K562 (cell line): ENCODE results near the gene CNBD2. TPM values are rescaled to one million over a fixed set of nuclear protein-coding genes. Genes with fewer than 3 reads are reported as not detected.

Experiments
- ATAC-seq: fragments of 200-7000 bp; cut with Tn5 transposase; 3 replicates; pipeline ENCODE4 v1.9.1; 2020; ENCODE audit warnings: moderate library complexity
- BruUV-seq: library from RNA; stranded (reverse); fragments of 400-500 nt; replicated peaks from 2 replicates; lab custom pipeline; 2021; lab: Mats Ljungman, UMichigan
- CTCF ChIA-PET: fragments of 300-600 bp; formaldehyde crosslinking; extraction: SDS; loops from one replicate; lab custom pipeline; 2021; ENCODE audit warnings: low intra/inter-chr PET ratio; lab: Yijun Ruan, JAX
- POLR2A ChIA-PET: fragments of 300-600, 350-650 bp; sonication (Branson Sonifier 250); formaldehyde crosslinking; extraction: SDS; loops from one replicate; lab custom pipeline; 2021; ENCODE audit warnings: antibody characterized with exemption, inconsistent platforms; lab: Yijun Ruan, JAX
- DNase-seq, 4 experiments: peaks; one replicate each; pipeline versions ENCODE4 v3.0.0 to v3.0.0-alpha.2; 2011 to 2018; ENCODE audit warnings: low spot score in 3 of 4, mixed read lengths in 3 of 4; ENCODE audit errors: extremely low read depth in 1 of 4
- FAIRE-seq: peaks from 2 replicates; lab custom pipeline; 2011; peaks lifted over from hg19 to GRCh38; lab: Jason Lieb, UNC
- H2AFZ ChIP-seq: 2 replicates; pipeline ENCODE4 v1.6.0; 2011; ENCODE audit warnings: low read depth, low read length, control low read depth, inconsistent platforms
- H3K27ac ChIP-seq: fragments of 200-600 bp; 3 replicates; pipeline ENCODE4 v1.8.0; 2011; ENCODE audit warnings: low read depth, mild to moderate bottlenecking, control low read depth, inconsistent platforms, low read length, moderate library complexity, mixed read lengths; ENCODE audit errors: extremely low read depth
- H3K27me3 ChIP-seq, 2 experiments: fragments of 300-600 bp in 1 of 2; 2 replicates in 1 of 2; 3 replicates in 1 of 2; pipeline versions ENCODE4 v1.6.0 to v1.8.0; 2011; ENCODE audit warnings: inconsistent platforms in 2 of 2, low read length in 2 of 2, mild to moderate bottlenecking in 1 of 2, mixed read lengths in 1 of 2, moderate library complexity in 1 of 2; ENCODE audit not compliant: control insufficient read depth in 2 of 2, insufficient read depth in 2 of 2
- H3K36me3 ChIP-seq: fragments of 300-600 bp; 3 replicates; pipeline ENCODE4 v1.8.0; 2011; ENCODE audit warnings: mild to moderate bottlenecking, low read length, inconsistent platforms; ENCODE audit not compliant: control insufficient read depth, insufficient read depth
- H3K4me1 ChIP-seq, 2 experiments: fragments of 200-600 bp in 1 of 2; replicated peaks in 1 of 2; 2 replicates in 1 of 2; 3 replicates in 1 of 2; pipeline versions ENCODE4 v1.5.1 to v1.8.0; 2011; ENCODE audit warnings: inconsistent platforms in 2 of 2, low read length in 2 of 2, mild to moderate bottlenecking in 1 of 2, mixed read lengths in 1 of 2, moderate library complexity in 1 of 2; ENCODE audit not compliant: control insufficient read depth in 2 of 2, insufficient read depth in 2 of 2
- H3K4me2 ChIP-seq: 2 replicates; pipeline ENCODE4 v1.6.1; 2011; ENCODE audit warnings: low read length, control low read depth, inconsistent platforms, mixed read lengths; ENCODE audit not compliant: insufficient read depth
- H3K4me3 ChIP-seq: fragments of 200-600 bp; sonication (generic), shearing (Covaris generic); 2 replicates; pipeline ENCODE4 v1.5.1; 2016; ENCODE audit warnings: control low read depth, inconsistent platforms
- H3K79me2 ChIP-seq: fragments of 200-600 bp; 3 replicates; pipeline ENCODE4 v1.8.0; 2011; ENCODE audit warnings: low read length, inconsistent platforms; ENCODE audit not compliant: control insufficient read depth, insufficient read depth
- H3K9ac ChIP-seq, 2 experiments: 2 replicates each; pipeline versions ENCODE4 v1.6.0 to v1.6.1; 2011; ENCODE audit warnings: low read depth in 2 of 2, low read length in 2 of 2, control low read depth in 1 of 2, inconsistent platforms in 1 of 2, mild to moderate bottlenecking in 1 of 2, mixed read lengths in 1 of 2; ENCODE audit not compliant: insufficient read depth in 1 of 2
- H3K9me1 ChIP-seq: one replicate; pipeline ENCODE4 v1.6.0; 2011; ENCODE audit warnings: inconsistent platforms, mild to moderate bottlenecking, low read length, moderate library complexity; ENCODE audit not compliant: control insufficient read depth, insufficient read depth
- H3K9me3 ChIP-seq: replicated peaks from 2 replicates; pipeline ENCODE4 v1.5.1; 2011; ENCODE audit warnings: low read depth, low read length, inconsistent platforms; ENCODE audit not compliant: control insufficient read depth, insufficient read depth
- H4K20me1 ChIP-seq: replicated peaks from 2 replicates; pipeline ENCODE4 v1.6.1; 2011; ENCODE audit warnings: low read length, inconsistent platforms, mixed read lengths; ENCODE audit not compliant: control insufficient read depth, insufficient read depth
- CHD2 ChIP-seq: IDR thresholded peaks from 2 replicates; pipeline ENCODE4 v1.6.1; 2011; ENCODE audit warnings: low read depth, low read length
- EP300 ChIP-seq: IDR thresholded peaks from 2 replicates; pipeline ENCODE4 v1.6.1; 2012; ENCODE audit warnings: low read length, improper control_type of control experiment
- IRF9 ChIP-seq: fragments of 450-650 bp; IDR thresholded peaks from 2 replicates; pipeline ENCODE4 v1.6.1; 2016; ENCODE audit warnings: missing biosample characterization, missing genetic modification characterization
- RBFOX2 ChIP-seq: fragments of 200-400 bp; formaldehyde crosslinking; IDR thresholded peaks from 2 replicates; pipeline ENCODE4 v1.6.1; 2017; ENCODE audit warnings: low read depth, mild to moderate bottlenecking, low read length, moderate library complexity
- TAF7 ChIP-seq: fragments of 450-650 bp; IDR thresholded peaks from 2 replicates; pipeline ENCODE4 v1.6.1; 2016; ENCODE audit warnings: missing genetic modification characterization, missing compliant biosample characterization
- YY1 ChIP-seq, 3 experiments: IDR thresholded peaks; 2 replicates each; pipeline ENCODE4 v1.6.1; 2011; ENCODE audit warnings: low read length in 2 of 3, mild to moderate bottlenecking in 2 of 3, moderate library complexity in 2 of 3, borderline replicate concordance in 1 of 3, control low read depth in 1 of 3, low read depth in 1 of 3; ENCODE audit not compliant: insufficient read depth in 3 of 3, insufficient replicate concordance in 2 of 3, control insufficient read depth in 1 of 3, insufficient read length in 1 of 3; ENCODE audit errors: extremely low read depth in 1 of 3
- ZBTB49 ChIP-seq: sonication (generic); formaldehyde crosslinking; IDR thresholded peaks from 2 replicates; pipeline ENCODE4 v1.8.0; 2022; ENCODE audit warnings: missing genetic modification reagents, mild to moderate bottlenecking, borderline replicate concordance
- ZFP91 ChIP-seq: sonication (generic); formaldehyde crosslinking; IDR thresholded peaks from 2 replicates; pipeline ENCODE4 v1.8.0; 2022; ENCODE audit warnings: mild to moderate bottlenecking, missing genetic modification reagents
- ZNF121 ChIP-seq: sonication (generic); formaldehyde crosslinking; conservative IDR thresholded peaks from 2 replicates; pipeline ENCODE4 v1.8.0; 2022; ENCODE audit warnings: missing genetic modification reagents
- WGBS: fragments of 100-300 bp; shearing (Covaris generic); methylation state at CpG from one replicate; pipeline ENCODE4 v1.1.6; 2016; ENCODE audit warnings: low coverage, mixed read lengths; ENCODE audit not compliant: insufficient coverage; ENCODE audit errors: missing lambda C conversion rate; 5-methylcytosine and 5-hydroxymethylcytosine counted together
- in situ Hi-C: fragments of 300-500 bp; cut with MboI; formaldehyde crosslinking; loops from 4 replicates; pipeline ENCODE4 v1.15.0; 2018; ENCODE audit warnings: inconsistent platforms, mixed read lengths
- intact Hi-C: fragments of 100-400 bp; cut with micrococcal nuclease; formaldehyde crosslinking; loops from 2 replicates; pipeline ENCODE4 v1.14.2; 2022
- polyA plus RNA-seq, 8 experiments: library from polyadenylated mRNA; depleted of rRNA in 4 of 8; stranded (reverse) in 5 of 8; unstranded in 3 of 8; fragments of >200 nt; fragmentation: Nextera tagmentation in 2 of 8; fragmentation: Illumina TruSeq in 1 of 8; extraction: Ambion mirVana in 2 of 8; extraction: Trizol in 1 of 8; gene quantifications; 2 replicates each; pipeline versions ENCODE4 v1.2.1 to v1.2.3, GENCODE V29; 2011 to 2014; ENCODE audit warnings: inconsistent platforms in 1 of 8, missing spikeins in 1 of 8
- total RNA-seq, 7 experiments: library from RNA; depleted of rRNA in 6 of 7; stranded (reverse); fragments of >200 nt in 6 of 7; fragmentation: Illumina TruSeq in 2 of 7; extraction: Trizol in 2 of 7; gene quantifications; 2 replicates each; pipeline versions ENCODE4 v1.2.1 to v1.2.3, GENCODE V29; 2011 to 2021; ENCODE audit warnings: low replicate concordance in 1 of 7
- TF ChIP-seq, protein P1 (sequence below): fragments of 150-350 bp; conservative IDR thresholded peaks from 2 replicates; pipeline ENCODE4 v1.6.1; 2014; ENCODE audit warnings: low read length

CNBD2 gene
- total and polyA plus RNA-seq, 9 of the 15 experiments (the other 6 are each of a cell fraction or from before 2014, with no cell fraction given), result 3.2 to 17.5 (median 5.3) TPM

DNA sequence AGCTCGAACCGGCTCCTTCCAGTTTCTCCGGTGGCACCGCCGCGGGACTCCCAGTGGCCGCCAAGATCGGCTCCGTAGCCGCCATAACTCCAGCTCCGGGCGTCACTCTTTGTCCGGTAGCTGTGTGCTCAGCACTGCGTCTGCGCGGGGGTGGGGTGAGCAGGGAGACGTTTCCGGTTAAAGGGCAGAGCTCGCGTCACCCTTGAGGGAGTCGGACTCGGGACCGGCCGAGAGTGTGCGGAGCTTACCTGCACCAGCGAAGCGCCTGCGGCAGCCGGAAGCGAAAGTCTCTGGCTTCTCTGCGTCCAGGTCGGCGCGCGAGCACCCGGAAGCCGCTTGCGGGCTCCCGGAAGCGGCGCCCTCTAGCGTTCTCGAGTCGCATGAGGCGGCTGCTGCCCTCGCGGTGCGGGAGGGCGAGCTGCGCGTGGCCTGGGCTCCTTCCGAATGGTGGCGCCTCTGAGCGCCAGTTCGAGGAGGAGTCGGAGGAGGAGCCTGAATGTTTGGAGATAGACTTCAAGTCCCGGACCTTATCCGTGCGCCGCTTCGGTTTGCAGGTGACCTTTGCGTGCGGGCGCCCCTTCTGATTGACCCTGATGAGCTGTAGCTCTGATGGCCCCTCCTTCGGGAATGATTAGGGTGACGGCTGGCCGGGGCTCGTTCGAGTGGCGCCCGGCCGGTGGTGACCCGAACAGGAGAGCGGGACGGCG lies 14.0 kb upstream of the CNBD2 start, which contains the start of gene SCAND1:
Gene SCAND1, minus strand, starts transcription at position 303 of the 707 bp plus-strand sequence. Its CDS starts 218 bp downstream, at position 85.
- H3K9ac ChIP-seq, result peak within 1 kb of the TSS; percentile 98 to 100
- H3K36me3 ChIP-seq, result peaks cover 17% of the 10 kb centered on the region
- ATAC-seq (peak; percentile 93), DNase-seq (peak; percentile 93 to 98 (median 94)), FAIRE-seq (peak; percentile 81)
- WGBS, result under 1% methylated on average over 59 of the region's 76 CpGs
- 0 out of 2 replicates have a peak, but pooled peaks cover 3% of the 10 kb centered on the region for H4K20me1 ChIP-seq
- H3K4me2 ChIP-seq, result peak within 1 kb of the TSS; percentile 90
- H3K9me1 ChIP-seq, result no peaks in the 10 kb centered on the region
- peak within 1 kb of the TSS; percentile 96 for H2AFZ ChIP-seq
- intact Hi-C loops, result loop anchor here (1.0 to 5.0 kb wide), 2 partner anchors 52 to 412 kb away; partner anchors contain the start of gene ERGIC3
- H3K79me2 ChIP-seq, result peaks cover 32% of the 10 kb centered on the region
- ChIA-PET POLR2A (interaction anchor here (0.5 to 3.7 kb wide), 37 partner anchors 8 to 938 kb away, joined by 3 to 55 read pairs (median 3); partner anchors contain the start of genes NFS1, PHF20, RBM39 and ROMO1), CTCF (interaction anchor here (0.6 to 0.7 kb wide), 2 partner anchors 615 to 1050 kb away, joined by 3 to 4 read pairs; no protein-coding TSS in a partner anchor)
- peak within 1 kb of the TSS; percentile 98 for H3K27ac ChIP-seq
- peaks cover 9 to 16% of the 10 kb centered on the region in 2 experiments; a peak in 4 of 5 replicates for H3K4me1 ChIP-seq
- no peaks in the 10 kb centered on the region for H3K27me3 ChIP-seq
- no TSS peak for BruUV-seq
- in situ Hi-C loops, result no loop called here
- H3K9me3 ChIP-seq, result no peaks in the 10 kb centered on the region
- peak within 1 kb of the TSS; percentile 95 for H3K4me3 ChIP-seq
- TF ChIP-seq ZFP91 (CRISPR knock-in tag) (no peak), ZNF121 (CRISPR knock-in tag) (no peak), CHD2 (peak; percentile 79), EP300 (peak; percentile 19), IRF9 (tag) (no peak), TAF7 (peak; percentile 78; the same call in 1 of the 2 replicates), RBFOX2 (peak; percentile 98), ZBTB49 (CRISPR knock-in tag) (0 out of 2 replicates have a peak, but pooled peaks have one; percentile 30), YY1 (IDR thresholded peaks at IDR 0.05; ENCODE audit: borderline replicate concordance in 1 of 3, control insufficient read depth in 1 of 3, extremely low read depth in 1 of 3, insufficient read depth in 3 of 3, insufficient read length in 1 of 3, insufficient replicate concordance in 2 of 3, low read depth in 1 of 3, low read length in 2 of 3) (peak; percentile 61 to 92 (median 89))
- TF ChIP-seq, protein P1, sequence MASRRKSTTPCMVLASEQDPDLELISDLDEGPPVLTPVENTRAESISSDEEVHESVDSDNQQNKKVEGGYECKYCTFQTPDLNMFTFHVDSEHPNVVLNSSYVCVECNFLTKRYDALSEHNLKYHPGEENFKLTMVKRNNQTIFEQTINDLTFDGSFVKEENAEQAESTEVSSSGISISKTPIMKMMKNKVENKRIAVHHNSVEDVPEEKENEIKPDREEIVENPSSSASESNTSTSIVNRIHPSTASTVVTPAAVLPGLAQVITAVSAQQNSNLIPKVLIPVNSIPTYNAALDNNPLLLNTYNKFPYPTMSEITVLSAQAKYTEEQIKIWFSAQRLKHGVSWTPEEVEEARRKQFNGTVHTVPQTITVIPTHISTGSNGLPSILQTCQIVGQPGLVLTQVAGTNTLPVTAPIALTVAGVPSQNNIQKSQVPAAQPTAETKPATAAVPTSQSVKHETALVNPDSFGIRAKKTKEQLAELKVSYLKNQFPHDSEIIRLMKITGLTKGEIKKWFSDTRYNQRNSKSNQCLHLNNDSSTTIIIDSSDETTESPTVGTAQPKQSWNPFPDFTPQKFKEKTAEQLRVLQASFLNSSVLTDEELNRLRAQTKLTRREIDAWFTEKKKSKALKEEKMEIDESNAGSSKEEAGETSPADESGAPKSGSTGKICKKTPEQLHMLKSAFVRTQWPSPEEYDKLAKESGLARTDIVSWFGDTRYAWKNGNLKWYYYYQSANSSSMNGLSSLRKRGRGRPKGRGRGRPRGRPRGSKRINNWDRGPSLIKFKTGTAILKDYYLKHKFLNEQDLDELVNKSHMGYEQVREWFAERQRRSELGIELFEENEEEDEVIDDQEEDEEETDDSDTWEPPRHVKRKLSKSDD, result 0 out of 2 replicates have a peak, but pooled peaks have one; percentile 40
